SK-N-SH (cell line): Measurements from ENCODE around the gene FBXL2. TPM values are rescaled to one million over a fixed set of nuclear protein-coding genes. Genes with fewer than 3 reads are reported as not detected.
"Not testable (repeated sequence)": the region's sequence is repeated elsewhere in the genome, so short reads cannot be mapped to it uniquely, and the experiment has no call there.

Source experiments
- CTCF ChIA-PET: fragments of 300-600, 350-600 bp; formaldehyde crosslinking; extraction: SDS; loops from one replicate; lab custom pipeline; 2021; lab: Yijun Ruan, JAX
- POLR2A ChIA-PET: fragments of 350-600 bp; sonication (Branson Sonifier 250); formaldehyde crosslinking; extraction: SDS; loops from one replicate; lab custom pipeline; 2020; ENCODE audit warnings: antibody characterized with exemption, inconsistent platforms; lab: Yijun Ruan, JAX
- DNase-seq: peaks from one replicate; pipeline ENCODE4 v3.0.0; 2012
- H2AFZ ChIP-seq: fragments of 200-600 bp; sonication (generic); 2 replicates; pipeline ENCODE4 v1.8.1; 2016; ENCODE audit warnings: antibody characterized with exemption, mild to moderate bottlenecking, low read depth
- H3F3A ChIP-seq: fragments of 200-600 bp; sonication (generic); replicated peaks from 2 replicates; pipeline ENCODE3; 2016; ENCODE audit warnings: antibody characterized with exemption, mild to moderate bottlenecking; ENCODE audit not compliant: insufficient read depth
- H3K27ac ChIP-seq, 2 experiments: fragments of 200-500 bp in 1 of 2; fragments of 200-600 bp in 1 of 2; sonication (Bioruptor generic) in 1 of 2; sonication (generic), shearing (Covaris generic) in 1 of 2; 2 replicates each; pipeline versions ENCODE4 v1.5.1 to v1.6.1; 2014 to 2016; ENCODE audit warnings: low read depth in 2 of 2, inconsistent platforms in 1 of 2, low read length in 1 of 2, mild to moderate bottlenecking in 1 of 2, mixed read lengths in 1 of 2
- H3K27me3 ChIP-seq: fragments of 200-600 bp; sonication (generic), shearing (Covaris generic); 2 replicates; pipeline ENCODE4 v1.6.1; 2016; ENCODE audit warnings: mixed run types; ENCODE audit not compliant: insufficient read depth
- H3K36me3 ChIP-seq, 2 experiments: fragments of 200-500 bp in 1 of 2; fragments of 200-600 bp in 1 of 2; sonication (Bioruptor generic) in 1 of 2; sonication (generic) in 1 of 2; replicated peaks in 1 of 2; 2 replicates each; pipeline versions ENCODE3 to v1.5.1; 2014 to 2016; ENCODE audit warnings: low read length in 1 of 2, mild to moderate bottlenecking in 1 of 2; ENCODE audit not compliant: insufficient read depth in 2 of 2, control insufficient read depth in 1 of 2
- H3K4me1 ChIP-seq, 2 experiments: fragments of 200-500 bp in 1 of 2; fragments of 200-600 bp in 1 of 2; sonication (Bioruptor generic) in 1 of 2; sonication (generic), shearing (Covaris generic) in 1 of 2; 2 replicates each; pipeline versions ENCODE4 v1.5.1 to v1.6.1; 2014 to 2016; ENCODE audit warnings: low read depth in 1 of 2, low read length in 1 of 2, mixed run types in 1 of 2; ENCODE audit not compliant: insufficient read depth in 2 of 2, control insufficient read depth in 1 of 2
- H3K4me2 ChIP-seq: fragments of 200-600 bp; sonication (generic), shearing (Covaris generic); 2 replicates; pipeline ENCODE4 v1.6.1; 2017; ENCODE audit warnings: mixed run types
- H3K4me3 ChIP-seq, 2 experiments: fragments of 200-500 bp in 1 of 2; fragments of 200-600 bp in 1 of 2; sonication (Bioruptor generic) in 1 of 2; sonication (generic), shearing (Covaris generic) in 1 of 2; 2 replicates each; pipeline versions ENCODE4 v1.5.1 to v1.8.1; 2014 to 2016; ENCODE audit warnings: low read depth in 2 of 2, inconsistent platforms in 1 of 2, low read length in 1 of 2, mild to moderate bottlenecking in 1 of 2, mixed read lengths in 1 of 2, moderate library complexity in 1 of 2
- H3K79me2 ChIP-seq: fragments of 200-600 bp; sonication (generic); 2 replicates; pipeline ENCODE4 v1.8.1; 2017; ENCODE audit warnings: mild to moderate bottlenecking; ENCODE audit not compliant: insufficient read depth
- H3K9ac ChIP-seq: fragments of 200-600 bp; sonication (generic); 2 replicates; pipeline ENCODE4 v1.6.1; 2017; ENCODE audit warnings: mixed run types
- H3K9me2 ChIP-seq: fragments of 200-600 bp; sonication (generic); 2 replicates; pipeline ENCODE4 v1.6.1; 2017; ENCODE audit warnings: mixed run types
- H3K9me3 ChIP-seq: fragments of 200-600 bp; sonication (generic); 2 replicates; pipeline ENCODE4 v1.6.1; 2017; ENCODE audit warnings: mixed run types, mild to moderate bottlenecking, moderate library complexity
- H4K20me1 ChIP-seq: fragments of 200-600 bp; sonication (generic); 2 replicates; pipeline ENCODE4 v1.6.1; 2017; ENCODE audit warnings: mild to moderate bottlenecking, mixed run types; ENCODE audit not compliant: insufficient read depth
- ELF1 ChIP-seq: IDR thresholded peaks from 2 replicates; pipeline ENCODE4 v1.4.0; 2012
- FOSL2 ChIP-seq: IDR thresholded peaks from 2 replicates; pipeline ENCODE4 v1.4.0; 2012; ENCODE audit warnings: low read depth, mild to moderate bottlenecking, moderate library complexity, borderline replicate concordance
- FOXM1 ChIP-seq: IDR thresholded peaks from 2 replicates; pipeline ENCODE4 v1.4.0; 2012; ENCODE audit warnings: low read depth, mild to moderate bottlenecking
- GABPA ChIP-seq: IDR thresholded peaks from 2 replicates; pipeline ENCODE4 v1.4.0; 2012; ENCODE audit warnings: low read depth, mild to moderate bottlenecking
- MEF2A ChIP-seq: IDR thresholded peaks from 2 replicates; pipeline ENCODE4 v1.4.0; 2012; ENCODE audit warnings: low read depth, borderline replicate concordance
- MXI1 ChIP-seq: IDR thresholded peaks from 2 replicates; pipeline ENCODE4 v1.6.1; 2012; ENCODE audit warnings: mild to moderate bottlenecking, low read depth, low read length, improper control_type of control experiment
- TCF12 ChIP-seq: IDR thresholded peaks from 2 replicates; pipeline ENCODE4 v1.4.0; 2012
- YY1 ChIP-seq: IDR thresholded peaks from 2 replicates; pipeline ENCODE4 v1.4.0; 2012; ENCODE audit warnings: low read depth, mild to moderate bottlenecking
- ZBTB33 ChIP-seq: IDR thresholded peaks from 2 replicates; pipeline ENCODE4 v1.4.0; 2012; ENCODE audit warnings: low read depth, borderline replicate concordance
- WGBS: methylation state at CpG from one replicate; pipeline ENCODE4 v1.1.6; 2017; ENCODE audit warnings: low lambda C conversion rate; 5-methylcytosine and 5-hydroxymethylcytosine counted together
- polyA plus RNA-seq, 3 experiments: library from polyadenylated mRNA; depleted of rRNA; stranded (reverse); fragments of >200 nt; gene quantifications; 2 replicates each; pipeline ENCODE4 v1.2.3, GENCODE V29; 2012

Gene FBXL2
- polyA plus RNA-seq, 1 of the 3 experiments (the other 2 are of a cell fraction), result 13.7 TPM

GRCh38 chr3:33403756-33404155 is 126.5 kb downstream of the FBXL2 start (continued):
- no peak for TF ChIP-seq ELF1

- CTCF ChIA-PET, result interaction anchor here (1.0 kb wide), 1 partner anchor 12 kb away, joined by 3 read pairs; no protein-coding TSS in a partner anchor
- DNase-seq, H3K9me2 ChIP-seq, H3K4me1 ChIP-seq, H3K4me3 ChIP-seq, H3K27ac ChIP-seq, H3K9me3 ChIP-seq, H4K20me1 ChIP-seq, POLR2A ChIA-PET, H2AFZ ChIP-seq, H3K4me2 ChIP-seq, H3K27me3 ChIP-seq, H3F3A ChIP-seq, H3K9ac ChIP-seq: not testable (repeated sequence)
- 98% methylated on average over 3 of the region's 3 CpGs for WGBS
- Histone ChIP-seq H3K36me3 (peaks cover 74 to 88% of the 10 kb centered on the region in 2 experiments), H3K79me2 (peaks cover 64% of the 10 kb centered on the region; the same call in 1 of the 2 replicates)
Observed at GRCh38 chr3:33410816-33411215, 133.6 kb downstream of the FBXL2 start.

- H3K36me3 ChIP-seq, result peaks cover 28 to 75% of the 10 kb centered on the region in 2 experiments
- H3K4me2 ChIP-seq, result no peak overlapping the region
- peaks cover 96% of the 10 kb centered on the region for H3K79me2 ChIP-seq
Observed at GRCh38 chr3:33417066-33417673, 139.9 kb downstream of the FBXL2 start.

More at GRCh38 chr3:33417066-33417673, 139.9 kb downstream of the FBXL2 start:
- no peaks in the 10 kb centered on the region for H3K9me3 ChIP-seq
- H3K9me2 ChIP-seq, result no peaks in the 10 kb centered on the region
- ChIA-PET CTCF (interaction anchor here (1.2 kb wide), 1 partner anchor 16 kb away, joined by 3 read pairs; no protein-coding TSS in a partner anchor), POLR2A (no interaction called here)
- H3K4me1 ChIP-seq, result no peaks in the 10 kb centered on the region
- H3K27ac ChIP-seq, result no peak overlapping the region
- H3K4me3 ChIP-seq, result no peak overlapping the region
- DNase-seq, result no peak
- no peaks in the 10 kb centered on the region for H3K27me3 ChIP-seq
- TF ChIP-seq MXI1 (no peak), GABPA (no peak), ZBTB33 (no peak), FOSL2 (no peak), TCF12 (no peak), YY1 (no peak), FOXM1 (no peak), MEF2A (no peak)
- 88% methylated on average over 3 of the region's 3 CpGs for WGBS
- 0 out of 2 replicates have a peak, but pooled peaks cover 6% of the 10 kb centered on the region for H4K20me1 ChIP-seq
- peaks cover 4% of the 10 kb centered on the region for H3F3A ChIP-seq
- no peak overlapping the region for H2AFZ ChIP-seq
- H3K9ac ChIP-seq, result no peak overlapping the region
